Measurements from ENCODE around the gene WSB1.

The WSB1 gene

GRCh38 chr17:27362909-27363308 is 69.0 kb downstream of the WSB1 start:
- Histone ChIP-seq H3K4me3 (ENCODE audit: low read length, poor library complexity, severe bottlenecking) (no peak overlapping the region), H3K27me3 (ENCODE audit: insufficient read depth, low read length, poor library complexity, severe bottlenecking) (no peaks in the 10 kb centered on the region), H3K4me1 (ENCODE audit: insufficient read depth, low read length, poor library complexity, severe bottlenecking) (peaks cover 27% of the 10 kb centered on the region), H3F3A (ENCODE audit: low read depth) (no peaks in the 10 kb centered on the region), H3K36me3 (ENCODE audit: insufficient read depth, low read length) (no peaks in the 10 kb centered on the region), H3K4me2 (ENCODE audit: low read depth, low read length, poor library complexity, severe bottlenecking) (no peak overlapping the region), H4K20me1 (ENCODE audit: insufficient read depth, low read length, poor library complexity, severe bottlenecking) (no peaks in the 10 kb centered on the region), H3K9me3 (ENCODE audit: insufficient read depth, low read depth, low read length) (no peaks in the 10 kb centered on the region), H3K79me2 (ENCODE audit: insufficient read depth, low read length) (no peaks in the 10 kb centered on the region), H2AFZ (ENCODE audit: low read length) (no peak overlapping the region), H3K9ac (ENCODE audit: low read depth, low read length, poor library complexity, severe bottlenecking) (no peak overlapping the region), H3K9me2 (replicated peaks; ENCODE audit: low read depth, low read length) (no peaks in the 10 kb centered on the region)
- TF ChIP-seq EZH2phosphoT487 (IDR thresholded peaks at IDR 0.05; ENCODE audit: borderline replicate concordance), result no peak
- TF ChIP-seq, protein P1, sequence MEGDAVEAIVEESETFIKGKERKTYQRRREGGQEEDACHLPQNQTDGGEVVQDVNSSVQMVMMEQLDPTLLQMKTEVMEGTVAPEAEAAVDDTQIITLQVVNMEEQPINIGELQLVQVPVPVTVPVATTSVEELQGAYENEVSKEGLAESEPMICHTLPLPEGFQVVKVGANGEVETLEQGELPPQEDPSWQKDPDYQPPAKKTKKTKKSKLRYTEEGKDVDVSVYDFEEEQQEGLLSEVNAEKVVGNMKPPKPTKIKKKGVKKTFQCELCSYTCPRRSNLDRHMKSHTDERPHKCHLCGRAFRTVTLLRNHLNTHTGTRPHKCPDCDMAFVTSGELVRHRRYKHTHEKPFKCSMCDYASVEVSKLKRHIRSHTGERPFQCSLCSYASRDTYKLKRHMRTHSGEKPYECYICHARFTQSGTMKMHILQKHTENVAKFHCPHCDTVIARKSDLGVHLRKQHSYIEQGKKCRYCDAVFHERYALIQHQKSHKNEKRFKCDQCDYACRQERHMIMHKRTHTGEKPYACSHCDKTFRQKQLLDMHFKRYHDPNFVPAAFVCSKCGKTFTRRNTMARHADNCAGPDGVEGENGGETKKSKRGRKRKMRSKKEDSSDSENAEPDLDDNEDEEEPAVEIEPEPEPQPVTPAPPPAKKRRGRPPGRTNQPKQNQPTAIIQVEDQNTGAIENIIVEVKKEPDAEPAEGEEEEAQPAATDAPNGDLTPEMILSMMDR (conservative IDR thresholded peaks at IDR 0.05; ENCODE audit: low read length), result no peak

DNA sequence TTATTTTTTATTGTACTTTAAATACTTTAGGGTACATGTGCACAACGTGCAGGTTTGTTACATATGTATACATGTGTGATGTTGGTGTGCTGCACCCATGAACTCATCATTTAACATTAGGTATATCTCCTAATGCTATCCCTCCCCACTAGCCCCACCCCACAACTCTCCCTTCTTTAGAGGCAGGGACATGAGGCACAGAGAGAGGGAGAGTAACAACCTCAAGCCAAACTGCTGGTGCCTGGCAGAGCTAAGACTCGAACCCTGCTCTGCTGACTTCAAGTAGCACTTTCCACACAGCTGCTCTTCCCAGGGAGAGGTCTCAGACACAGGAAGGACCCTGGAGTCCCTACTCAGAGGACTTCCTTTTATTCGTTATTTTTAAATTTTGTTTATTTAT is 69.4 kb downstream of the WSB1 start:
- peaks cover 31% of the 10 kb centered on the region for H3K4me1 ChIP-seq (ENCODE audit: insufficient read depth, low read length, poor library complexity, severe bottlenecking)
- no peak overlapping the region for H3K9ac ChIP-seq (ENCODE audit: low read depth, low read length, poor library complexity, severe bottlenecking)
- no peaks in the 10 kb centered on the region for H4K20me1 ChIP-seq (ENCODE audit: insufficient read depth, low read length, poor library complexity, severe bottlenecking)
- TF ChIP-seq, protein P1 (conservative IDR thresholded peaks at IDR 0.05; ENCODE audit: low read length), result no peak
- no peak for TF ChIP-seq EZH2phosphoT487 (IDR thresholded peaks at IDR 0.05; ENCODE audit: borderline replicate concordance)
- H3K79me2 ChIP-seq (ENCODE audit: insufficient read depth, low read length), result no peaks in the 10 kb centered on the region
- H3K36me3 ChIP-seq (ENCODE audit: insufficient read depth, low read length), result no peaks in the 10 kb centered on the region
- no peaks in the 10 kb centered on the region for H3K9me2 ChIP-seq (replicated peaks; ENCODE audit: low read depth, low read length)
- H3K4me3 ChIP-seq (ENCODE audit: low read length, poor library complexity, severe bottlenecking), result no peak overlapping the region
- H3K27me3 ChIP-seq (ENCODE audit: insufficient read depth, low read length, poor library complexity, severe bottlenecking), result no peaks in the 10 kb centered on the region
- H3K9me3 ChIP-seq (ENCODE audit: insufficient read depth, low read depth, low read length), result no peaks in the 10 kb centered on the region
- H3K4me2 ChIP-seq (ENCODE audit: low read depth, low read length, poor library complexity, severe bottlenecking), result no peak overlapping the region
- no peak overlapping the region for H2AFZ ChIP-seq (ENCODE audit: low read length)
- no peaks in the 10 kb centered on the region for H3F3A ChIP-seq (ENCODE audit: low read depth)
